Measurements from ENCODE around the gene DPY30.

- TF ChIP-seq CTCF (IDR thresholded peaks at IDR 0.05; ENCODE audit: insufficient read depth, low read length, poor library complexity, severe bottlenecking) (no peak), EZH2phosphoT487 (conservative IDR thresholded peaks at IDR 0.05; ENCODE audit: low read length) (no peak)
Measured at GRCh38 chr2:31979956-31980355, 59.6 kb downstream of the DPY30 start.

All from SU-DHL-6 (cell line).